Posterior cingulate gyrus (tissue), 11 donors: ENCODE data around the gene UBAP2.
"Not testable (repeated sequence)": the region's sequence is repeated elsewhere in the genome, so short reads cannot be mapped to it uniquely, and the experiment has no call there.

Source experiments
- DNase-seq, 10 donors: peaks; one replicate each; pipeline versions ENCODE4 v3.0.0 to v3.0.0-alpha.2; 2020 to 2021; ENCODE audit warnings: mixed read lengths in 3 of 10
- intact Hi-C: fragments of 100-400 bp; cut with DNase I; formaldehyde crosslinking; loops from one replicate; pipeline ENCODE4 v1.15.1; 2023

UBAP2 gene

DNA sequence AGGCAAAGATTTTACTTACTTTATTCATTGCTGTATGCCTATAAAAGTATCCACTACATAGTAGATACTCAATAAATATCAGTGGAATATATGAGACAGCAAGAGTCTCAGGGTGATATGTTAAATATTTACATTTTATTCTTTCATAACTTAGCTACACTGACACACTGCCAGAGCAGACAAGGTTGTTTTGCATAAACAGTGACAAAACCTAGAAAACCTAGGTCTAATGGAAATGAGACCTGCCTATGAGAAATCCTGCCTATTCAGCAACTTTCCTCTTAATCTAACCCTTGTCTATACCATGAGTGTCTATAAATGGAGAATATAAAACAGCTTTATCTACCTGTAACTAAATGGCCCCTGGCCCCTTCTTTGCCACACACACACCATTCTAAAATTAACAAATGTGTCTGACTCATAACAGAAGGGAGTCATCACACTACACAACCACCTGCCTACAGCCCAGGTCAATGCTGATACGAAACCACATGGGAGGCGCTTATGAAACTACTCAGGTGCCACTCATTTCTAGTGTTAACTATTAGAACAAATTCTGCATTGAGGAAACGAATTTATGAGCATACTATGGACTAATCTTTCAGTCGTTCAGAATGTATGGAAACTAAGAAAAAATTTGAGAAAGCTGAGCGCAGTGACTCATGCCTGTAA lies 60.3 kb downstream of the UBAP2 start:
- no peak for DNase-seq
- intact Hi-C loops: no loop called here

DNA sequence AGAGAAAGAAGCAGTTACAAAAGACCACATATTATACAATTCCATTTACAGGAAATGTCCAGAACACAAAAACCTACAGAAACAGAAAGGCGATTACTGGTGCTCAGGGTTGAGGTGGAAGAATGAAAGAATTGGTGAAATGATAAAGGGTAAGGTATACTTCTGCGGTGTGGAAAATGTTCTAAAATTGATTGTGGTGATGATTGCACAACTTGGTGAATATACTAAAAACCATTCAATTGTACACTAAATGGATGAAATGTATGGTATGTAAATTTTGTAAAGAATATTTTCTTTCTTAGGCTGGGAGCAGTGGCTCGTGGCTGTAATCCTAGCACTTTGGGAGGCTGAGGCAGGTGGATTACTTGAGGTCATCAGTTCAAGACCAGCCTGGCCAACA lies 72.3 kb downstream of the UBAP2 start:
- intact Hi-C loops: no loop called here
- DNase-seq: no peak

- no peak for DNase-seq
- intact Hi-C loops: no loop called here
These were observed 76.0 kb downstream of the UBAP2 start for GRCh38 chr9:33972698-33973097.

DNA sequence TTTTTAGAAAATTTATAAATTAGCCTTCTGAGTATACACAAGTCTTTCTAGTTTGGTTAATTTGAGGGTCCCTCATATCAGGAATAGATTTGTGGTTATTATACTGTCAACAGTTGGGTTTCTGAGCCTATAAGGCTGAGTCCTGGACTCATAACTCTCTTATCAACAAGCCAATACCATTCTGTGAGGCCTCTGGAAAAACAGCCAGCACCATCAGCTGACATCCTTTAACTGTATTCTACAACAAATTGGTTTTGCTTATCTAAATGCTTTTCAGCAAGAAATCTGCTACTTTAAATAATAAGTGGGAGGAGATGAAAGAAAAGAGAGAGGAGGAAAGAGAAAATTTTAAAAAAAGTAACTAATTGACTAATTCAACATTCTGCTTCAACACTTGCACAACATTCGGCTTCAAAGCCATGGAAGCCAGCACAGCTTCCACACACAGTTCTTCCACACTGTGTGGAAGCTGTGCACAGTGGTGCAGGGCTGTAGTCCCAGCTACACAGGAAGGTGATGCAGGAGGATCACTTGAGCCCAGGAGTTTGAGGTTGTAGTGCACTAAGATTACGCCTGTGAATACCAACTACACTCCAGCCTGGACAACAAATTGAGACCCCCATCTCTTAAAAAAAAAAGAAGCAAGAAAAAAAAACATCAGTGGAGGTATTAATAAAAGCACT lies 84.5 kb downstream of the UBAP2 start:
- peak in 1 of 10 donors; percentile 52 for DNase-seq
- intact Hi-C loops: no loop called here

DNA sequence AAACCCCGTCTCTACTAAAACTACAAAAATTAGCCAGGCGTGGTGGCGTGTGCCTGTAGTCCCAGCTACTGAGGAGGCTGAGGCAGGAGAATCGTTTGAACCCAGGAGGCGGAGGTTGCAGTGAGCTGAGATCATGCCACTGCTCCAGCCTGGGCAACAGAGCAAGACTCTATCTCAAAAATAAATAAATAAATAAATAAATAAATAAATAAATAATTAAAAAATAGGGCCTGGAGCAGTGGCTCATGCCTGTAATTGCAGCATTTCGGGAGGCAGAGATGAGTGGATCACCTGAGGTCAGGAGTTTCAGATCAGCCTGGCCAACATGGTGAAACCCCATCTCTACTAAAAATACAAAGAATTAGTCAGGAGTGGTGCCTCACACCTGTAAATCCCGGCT lies 86.2 kb downstream of the UBAP2 start:
- DNase-seq, intact Hi-C loops: not testable (repeated sequence)

- intact Hi-C loops: no loop called here
- no peak for DNase-seq
These were observed 89.0 kb downstream of the UBAP2 start for GRCh38 chr9:33959725-33960124.

DNA sequence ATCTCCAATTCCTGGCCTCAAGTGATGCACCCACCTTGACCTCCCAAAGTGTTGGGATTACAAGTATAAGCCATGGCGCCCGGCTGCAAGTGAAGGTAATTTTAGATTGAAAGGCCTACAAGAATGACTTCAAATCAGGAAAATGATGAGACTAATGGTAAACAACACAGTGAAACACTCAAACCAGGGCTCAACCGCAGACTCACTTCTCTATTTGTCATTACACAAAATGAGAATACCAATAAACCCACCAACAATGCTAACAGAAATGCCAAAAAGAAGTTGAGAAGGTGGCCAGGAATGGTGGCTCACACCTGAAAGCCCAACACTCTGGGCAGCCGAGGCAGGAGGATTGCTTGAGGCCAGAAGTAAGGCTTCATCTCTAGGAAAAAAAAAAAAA lies 92.1 kb downstream of the UBAP2 start:
- DNase-seq: no peak
- intact Hi-C loops: no loop called here

GRCh38 chr9:33952066-33952465 lies 96.6 kb downstream of the UBAP2 start:
- intact Hi-C loops: no loop called here
- no peak for DNase-seq

- intact Hi-C loops: no loop called here
- no peak for DNase-seq
These were observed 98.3 kb downstream of the UBAP2 start for GRCh38 chr9:33950371-33950770.

GRCh38 chr9:33946779-33947535 lies 101.7 kb downstream of the UBAP2 start:
- intact Hi-C loops: no loop called here
- DNase-seq: no peak

- DNase-seq: no peak
These were observed 105.3 kb downstream of the UBAP2 start for GRCh38 chr9:33943389-33943788.

GRCh38 chr9:33942471-33943083 lies 106.1 kb downstream of the UBAP2 start:
- intact Hi-C loops: no loop called here
- DNase-seq: no peak

More at GRCh38 chr9:33943389-33943788, 105.3 kb downstream of the UBAP2 start:
- intact Hi-C loops: no loop called here

DNA sequence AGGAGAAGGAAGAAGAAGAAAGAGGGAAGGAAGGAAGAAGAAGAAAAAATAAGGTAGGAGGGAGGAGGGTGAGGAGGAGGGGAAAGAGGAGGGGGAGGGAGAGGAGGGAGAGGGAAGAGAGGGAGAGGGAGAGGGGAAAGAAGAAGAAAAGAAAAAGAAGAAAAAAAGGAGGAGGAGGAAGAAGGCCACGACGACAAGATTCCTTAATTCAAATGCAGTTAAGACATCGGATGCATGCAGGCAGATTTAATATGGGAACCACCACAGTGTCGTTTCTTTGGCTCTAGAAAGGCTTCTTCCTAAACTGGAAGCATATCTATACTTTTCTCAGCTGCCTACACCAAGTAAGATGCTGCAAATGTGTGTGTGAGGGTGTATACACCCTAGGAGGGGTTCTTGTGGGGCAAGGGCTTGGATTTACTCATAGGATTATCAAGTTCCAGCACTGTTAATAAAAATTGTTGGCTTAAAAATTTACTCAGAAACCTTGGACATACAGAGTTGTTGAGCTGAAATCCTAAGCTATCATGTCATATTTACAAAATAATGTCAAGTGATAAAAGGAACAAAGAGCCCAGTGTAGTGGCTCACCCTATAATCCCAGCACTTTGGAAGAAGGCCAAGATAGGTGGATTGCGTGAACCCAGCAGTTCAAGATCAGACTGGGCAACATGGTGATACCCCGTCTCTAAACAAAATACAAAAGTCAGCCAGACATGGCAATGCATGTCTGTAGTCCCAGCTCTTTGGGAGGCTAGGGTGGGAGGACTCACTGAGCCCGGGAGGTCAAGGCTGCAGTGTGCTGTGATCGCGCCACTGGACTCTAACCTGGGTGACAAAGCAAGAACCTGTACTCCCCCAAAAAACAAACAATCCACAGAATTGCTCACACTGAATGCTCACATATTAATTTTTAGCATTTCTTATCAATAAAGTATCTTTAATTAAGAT lies 108.5 kb downstream of the UBAP2 start:
- intact Hi-C loops: no loop called here
- DNase-seq: no peak

GRCh38 chr9:33934188-33934878 lies 114.4 kb downstream of the UBAP2 start:
- intact Hi-C loops: no loop called here
- no peak for DNase-seq

DNA sequence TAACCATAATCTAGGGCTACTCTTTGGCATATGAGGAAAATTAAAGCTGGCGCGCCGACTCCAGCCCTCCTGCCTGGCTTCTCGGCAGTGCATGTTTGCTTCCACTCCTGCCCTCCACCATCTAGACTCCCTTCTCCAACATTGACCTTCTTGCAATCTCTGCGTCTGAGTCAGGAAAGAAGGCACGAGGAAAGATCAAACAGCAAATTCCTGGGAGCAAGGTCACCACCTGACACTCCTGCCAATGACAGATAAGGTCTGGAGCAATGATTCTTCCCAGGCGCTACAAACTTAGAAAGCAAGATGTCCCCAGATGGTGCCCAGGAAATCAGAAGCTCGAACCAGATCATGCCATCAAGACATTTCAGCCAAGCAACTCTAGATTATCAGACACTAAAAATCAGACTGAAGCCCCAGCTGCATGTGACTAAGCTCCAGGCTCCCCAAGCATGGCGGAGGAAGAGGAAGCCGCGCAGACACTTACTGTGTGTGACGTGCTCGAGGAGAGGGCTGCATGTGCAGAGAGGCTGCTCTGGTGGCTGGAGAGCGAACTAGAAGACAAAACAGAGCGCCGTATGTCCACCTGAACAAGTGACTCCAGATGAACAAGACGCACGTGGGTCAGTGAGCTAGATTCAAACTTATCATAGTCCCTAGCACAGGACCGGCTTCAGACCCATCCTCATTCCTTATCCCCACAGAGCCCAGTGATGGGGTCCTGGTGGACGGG lies 116.4 kb downstream of the UBAP2 start:
- intact Hi-C loops: no loop called here
- no peak for DNase-seq

- intact Hi-C loops: no loop called here
- DNase-seq: no peak
These were observed 117.4 kb downstream of the UBAP2 start for GRCh38 chr9:33931326-33931725.

- peak in 2 of 10 donors; percentile 60 to 84 for DNase-seq
- intact Hi-C loops: loop anchor here (10.0 kb wide), 2 partner anchors 113 to 117 kb away; partner anchors contain the start of genes UBAP2 and UBE2R2
These were observed 121.0 kb downstream of the UBAP2 start for GRCh38 chr9:33927694-33928093.

DNA sequence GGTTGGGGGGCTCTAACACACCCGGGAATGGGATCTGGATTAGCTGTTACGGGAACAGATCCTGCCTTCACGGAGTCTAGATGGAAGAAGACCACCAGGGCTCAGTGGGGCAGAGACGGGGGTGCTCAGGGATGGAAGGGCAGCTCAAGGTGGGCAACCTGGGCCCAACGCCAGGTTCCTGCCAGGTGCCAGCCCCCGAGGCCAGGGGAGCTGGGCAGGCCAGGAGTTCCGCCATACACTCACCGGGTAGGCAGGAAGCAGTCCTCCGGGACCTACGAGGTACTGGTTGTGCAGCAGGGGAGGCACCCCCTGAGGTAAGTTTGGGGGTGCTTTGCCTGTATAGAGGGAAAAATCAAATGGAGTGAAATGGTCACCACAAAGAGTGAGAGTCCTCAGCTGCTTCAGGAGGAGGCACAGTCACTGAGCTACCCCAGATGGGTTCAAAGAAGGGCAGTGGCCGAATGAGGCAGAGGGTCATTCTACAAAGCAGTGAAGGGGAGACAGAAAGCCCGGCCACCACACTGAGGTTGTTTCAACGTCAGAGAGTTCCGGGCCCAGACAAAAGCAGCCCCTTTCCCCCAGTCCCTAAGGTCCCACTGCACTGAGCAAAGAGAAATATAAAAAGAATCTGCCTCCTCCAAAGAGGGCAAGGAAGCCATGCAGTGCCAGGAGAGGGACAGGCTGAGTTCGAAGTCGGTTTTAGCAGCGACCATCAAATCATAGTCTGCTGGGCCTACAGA lies 121.8 kb downstream of the UBAP2 start:
- intact Hi-C loops: loop anchor here (1.0 to 10.0 kb wide), 3 partner anchors 112 to 147 kb away; partner anchors contain the start of genes UBAP2 and UBE2R2

More for the DNA sequence above, 121.8 kb downstream of the UBAP2 start:
- peak in 1 of 10 donors; percentile 70 for DNase-seq
